MCF 10A (cell line): ENCODE measurements around the gene SOX15. TPM values are rescaled to one million over a fixed set of nuclear protein-coding genes. Genes with fewer than 3 reads are reported as not detected.

Experiments used
- BruUV-seq: library from RNA; stranded (reverse); fragments of 400-500 nt; replicated peaks from 2 replicates; lab custom pipeline; 2021; lab: Mats Ljungman, UMichigan
- CTCF ChIA-PET: fragments of 300-600 bp; sonication (Branson Sonifier 250); formaldehyde crosslinking; extraction: SDS; loops from one replicate; lab custom pipeline; 2021; ENCODE audit warnings: antibody characterized with exemption, inconsistent platforms; lab: Yijun Ruan, JAX
- POLR2A ChIA-PET: fragments of 300-600, 350-650 bp; sonication (Branson Sonifier 250); formaldehyde crosslinking; extraction: SDS; loops from one replicate; lab custom pipeline; 2020; ENCODE audit warnings: antibody characterized with exemption, inconsistent platforms; lab: Yijun Ruan, JAX
- DNase-seq: peaks from one replicate; pipeline ENCODE4 v3.0.0-alpha.2; 2018; ENCODE audit not compliant: unreplicated experiment
- H3K27ac Mint-ChIP-seq: one replicate; pipeline ENCODE4 v1.8.0; 2022; ENCODE audit warnings: mild to moderate bottlenecking, low read depth, mixed read lengths; ENCODE audit not compliant: unreplicated experiment
- H3K27me3 Mint-ChIP-seq: one replicate; pipeline ENCODE4 v1.8.0; 2022; ENCODE audit warnings: mixed read lengths; ENCODE audit not compliant: insufficient read depth, unreplicated experiment
- H3K36me3 Mint-ChIP-seq: one replicate; pipeline ENCODE4 v1.8.0; 2022; ENCODE audit warnings: mild to moderate bottlenecking, moderate library complexity, mixed read lengths; ENCODE audit not compliant: insufficient read depth, unreplicated experiment
- H3K4me1 Mint-ChIP-seq: one replicate; pipeline ENCODE4 v1.8.0; 2022; ENCODE audit warnings: mixed read lengths; ENCODE audit not compliant: insufficient read depth, unreplicated experiment
- H3K4me3 Mint-ChIP-seq: one replicate; pipeline ENCODE4 v1.8.0; 2022; ENCODE audit warnings: mild to moderate bottlenecking, moderate library complexity, mixed read lengths; ENCODE audit not compliant: unreplicated experiment
- H3K9me3 Mint-ChIP-seq: one replicate; pipeline ENCODE4 v1.8.0; 2022; ENCODE audit warnings: mixed read lengths; ENCODE audit not compliant: unreplicated experiment
- intact Hi-C: fragments of 100-400 bp; cut with micrococcal nuclease; formaldehyde crosslinking; loops from 2 replicates; pipeline ENCODE4 v1.14.1; 2022
- total RNA-seq: library from RNA; stranded (reverse); gene quantifications from 2 replicates; pipeline ENCODE4 v1.2.3, GENCODE V29; 2022
- TF ChIP-seq, protein P1 (sequence below): fragments of 200-600 bp; IDR thresholded peaks from one replicate; pipeline ENCODE4 v1.8.0; 2022; ENCODE audit warnings: antibody characterized with exemption, mild to moderate bottlenecking; ENCODE audit not compliant: unreplicated experiment

SOX15 gene
- total RNA-seq, 1 experiment from 2014 or later = 34.4 TPM

DNA sequence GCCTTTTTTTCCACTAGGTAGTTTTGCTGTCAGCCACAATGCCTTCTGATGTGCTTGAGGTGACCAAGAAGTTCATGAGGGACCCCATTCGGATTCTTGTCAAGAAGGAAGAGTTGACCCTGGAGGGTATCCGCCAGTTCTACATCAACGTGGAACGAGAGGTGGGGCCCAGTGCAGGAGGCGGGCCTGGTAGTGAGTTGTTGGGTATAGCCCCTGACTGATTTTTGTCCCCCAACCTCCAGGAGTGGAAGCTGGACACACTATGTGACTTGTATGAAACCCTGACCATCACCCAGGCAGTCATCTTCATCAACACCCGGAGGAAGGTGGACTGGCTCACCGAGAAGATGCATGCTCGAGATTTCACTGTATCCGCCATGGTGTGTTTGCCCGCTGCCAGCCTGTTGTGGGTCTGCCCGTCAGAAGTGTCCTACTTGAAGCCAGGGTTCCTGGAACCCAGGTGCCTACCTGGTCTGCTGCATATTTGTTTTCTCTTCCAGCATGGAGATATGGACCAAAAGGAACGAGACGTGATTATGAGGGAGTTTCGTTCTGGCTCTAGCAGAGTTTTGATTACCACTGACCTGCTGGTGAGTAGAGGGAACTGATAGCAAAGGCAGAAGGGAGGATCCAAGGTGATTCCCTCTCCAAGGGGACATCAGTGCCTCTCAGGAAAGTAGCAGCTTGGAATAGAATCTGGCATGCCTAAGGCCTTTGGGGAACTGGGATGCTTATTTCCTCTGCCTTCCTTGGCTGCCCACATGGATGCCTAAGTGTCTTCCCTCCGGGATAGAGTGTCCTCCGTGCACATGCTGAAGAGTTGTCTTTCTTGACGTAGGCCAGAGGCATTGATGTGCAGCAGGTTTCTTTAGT lies 12.3 kb downstream of the SOX15 start:
- ChIA-PET CTCF (interaction anchor here (0.9 to 6.4 kb wide), 4 partner anchors 11 to 110 kb away, joined by 3 to 59 read pairs (median 8); partner anchors contain the start of genes SOX15 and TP53), POLR2A (interaction anchor here (2.0 to 13.7 kb wide), 3 partner anchors 11 to 110 kb away, joined by 13 to 294 read pairs (median 19); partner anchors contain the start of genes MPDU1, SENP3, SOX15 and TP53)
- Mint-ChIP-seq H3K9me3 (no peaks in the 10 kb centered on the region), H3K4me1 (peaks cover 41% of the 10 kb centered on the region), H3K4me3 (no peak overlapping the region), H3K27ac (no peak overlapping the region), H3K27me3 (no peaks in the 10 kb centered on the region), H3K36me3 (peaks cover 86% of the 10 kb centered on the region)
- TF ChIP-seq, protein P1, sequence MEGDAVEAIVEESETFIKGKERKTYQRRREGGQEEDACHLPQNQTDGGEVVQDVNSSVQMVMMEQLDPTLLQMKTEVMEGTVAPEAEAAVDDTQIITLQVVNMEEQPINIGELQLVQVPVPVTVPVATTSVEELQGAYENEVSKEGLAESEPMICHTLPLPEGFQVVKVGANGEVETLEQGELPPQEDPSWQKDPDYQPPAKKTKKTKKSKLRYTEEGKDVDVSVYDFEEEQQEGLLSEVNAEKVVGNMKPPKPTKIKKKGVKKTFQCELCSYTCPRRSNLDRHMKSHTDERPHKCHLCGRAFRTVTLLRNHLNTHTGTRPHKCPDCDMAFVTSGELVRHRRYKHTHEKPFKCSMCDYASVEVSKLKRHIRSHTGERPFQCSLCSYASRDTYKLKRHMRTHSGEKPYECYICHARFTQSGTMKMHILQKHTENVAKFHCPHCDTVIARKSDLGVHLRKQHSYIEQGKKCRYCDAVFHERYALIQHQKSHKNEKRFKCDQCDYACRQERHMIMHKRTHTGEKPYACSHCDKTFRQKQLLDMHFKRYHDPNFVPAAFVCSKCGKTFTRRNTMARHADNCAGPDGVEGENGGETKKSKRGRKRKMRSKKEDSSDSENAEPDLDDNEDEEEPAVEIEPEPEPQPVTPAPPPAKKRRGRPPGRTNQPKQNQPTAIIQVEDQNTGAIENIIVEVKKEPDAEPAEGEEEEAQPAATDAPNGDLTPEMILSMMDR = no peak
- intact Hi-C loops = no loop called here
- no peak for DNase-seq
- BruUV-seq = no TSS peak

DNA sequence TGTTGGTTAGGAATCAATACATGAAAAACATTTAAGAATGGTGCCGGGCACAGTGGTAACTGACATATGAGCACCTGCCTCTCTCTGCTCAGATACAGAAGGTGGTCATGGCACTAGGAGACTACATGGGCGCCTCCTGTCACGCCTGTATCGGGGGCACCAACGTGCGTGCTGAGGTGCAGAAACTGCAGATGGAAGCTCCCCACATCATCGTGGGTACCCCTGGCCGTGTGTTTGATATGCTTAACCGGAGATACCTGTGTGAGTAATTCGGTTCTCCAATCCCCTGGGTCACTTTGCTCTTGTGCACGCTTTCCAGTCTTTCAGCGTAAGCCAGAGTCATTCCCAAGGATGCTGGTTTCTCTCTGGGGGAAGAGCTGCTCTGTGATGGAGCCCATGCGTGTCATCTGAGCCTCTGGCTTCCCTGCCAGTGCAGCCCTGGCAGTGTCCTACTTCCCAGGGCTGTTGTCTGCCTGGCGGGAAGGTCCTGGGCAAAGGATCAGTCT lies 13.4 kb downstream of the SOX15 start:
- ChIA-PET CTCF (interaction anchor here (0.7 to 6.4 kb wide), 4 partner anchors 8 to 35 kb away, joined by 3 to 59 read pairs (median 12); partner anchors contain the start of genes MPDU1 and SOX15), POLR2A (interaction anchor here (0.7 to 13.7 kb wide), 6 partner anchors 12 to 111 kb away, joined by 3 to 294 read pairs (median 8); partner anchors contain the start of genes MPDU1, POLR2A, SENP3 and SOX15)
- no peaks in the 10 kb centered on the region for H3K9me3 Mint-ChIP-seq
- DNase-seq = no peak
- H3K4me3 Mint-ChIP-seq = no peak overlapping the region
- H3K27me3 Mint-ChIP-seq = no peaks in the 10 kb centered on the region
- peaks cover 37% of the 10 kb centered on the region for H3K4me1 Mint-ChIP-seq
- H3K36me3 Mint-ChIP-seq = peaks cover 92% of the 10 kb centered on the region
- TF ChIP-seq, protein P1 = no peak
- intact Hi-C loops = no loop called here
- BruUV-seq = no TSS peak
- H3K27ac Mint-ChIP-seq = no peak overlapping the region

DNA sequence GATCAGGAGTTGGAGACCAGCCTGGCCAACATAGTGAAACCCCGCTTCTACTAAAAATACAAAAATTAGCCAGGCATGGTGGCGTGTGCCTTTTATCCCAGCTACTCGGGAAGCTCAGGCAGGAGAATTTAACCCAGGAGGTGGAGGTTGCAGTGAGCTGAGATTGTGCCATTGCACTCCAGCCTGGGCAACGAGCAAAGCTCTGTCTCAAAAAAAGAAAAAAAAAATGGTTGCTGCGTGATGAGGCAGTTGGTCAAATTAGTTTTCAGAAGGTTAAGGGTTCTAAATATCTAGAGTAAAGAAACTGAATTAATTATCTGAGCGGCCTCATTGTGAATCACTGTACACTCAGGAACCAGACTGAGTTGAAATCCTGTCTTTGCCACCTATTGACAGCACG lies 13.9 kb downstream of the SOX15 start:
- H3K9me3 Mint-ChIP-seq = no peaks in the 10 kb centered on the region
- peaks cover 37% of the 10 kb centered on the region for H3K4me1 Mint-ChIP-seq
- no TSS peak for BruUV-seq
- H3K36me3 Mint-ChIP-seq = peaks cover 96% of the 10 kb centered on the region
- no peaks in the 10 kb centered on the region for H3K27me3 Mint-ChIP-seq
- intact Hi-C loops = no loop called here
- ChIA-PET POLR2A (interaction anchor here (0.6 to 13.7 kb wide), 9 partner anchors 11 to 355 kb away, joined by 3 to 294 read pairs (median 4); partner anchors contain the start of genes FXR2, MPDU1, SENP3 and SOX15), CTCF (interaction anchor here (0.6 to 6.4 kb wide), 6 partner anchors 8 to 365 kb away, joined by 3 to 59 read pairs (median 5); partner anchors contain the start of genes MPDU1 and SOX15)
- DNase-seq = no peak
- H3K4me3 Mint-ChIP-seq = peak overlapping the region; percentile 90
- peak overlapping the region; percentile 9 for H3K27ac Mint-ChIP-seq
- TF ChIP-seq, protein P1 = no peak
